ENCODE data around the gene SOST.
"Not testable (repeated sequence)": the region's sequence is repeated elsewhere in the genome, so short reads cannot be mapped to it uniquely, and the experiment has no call there.

SOST gene

DNA sequence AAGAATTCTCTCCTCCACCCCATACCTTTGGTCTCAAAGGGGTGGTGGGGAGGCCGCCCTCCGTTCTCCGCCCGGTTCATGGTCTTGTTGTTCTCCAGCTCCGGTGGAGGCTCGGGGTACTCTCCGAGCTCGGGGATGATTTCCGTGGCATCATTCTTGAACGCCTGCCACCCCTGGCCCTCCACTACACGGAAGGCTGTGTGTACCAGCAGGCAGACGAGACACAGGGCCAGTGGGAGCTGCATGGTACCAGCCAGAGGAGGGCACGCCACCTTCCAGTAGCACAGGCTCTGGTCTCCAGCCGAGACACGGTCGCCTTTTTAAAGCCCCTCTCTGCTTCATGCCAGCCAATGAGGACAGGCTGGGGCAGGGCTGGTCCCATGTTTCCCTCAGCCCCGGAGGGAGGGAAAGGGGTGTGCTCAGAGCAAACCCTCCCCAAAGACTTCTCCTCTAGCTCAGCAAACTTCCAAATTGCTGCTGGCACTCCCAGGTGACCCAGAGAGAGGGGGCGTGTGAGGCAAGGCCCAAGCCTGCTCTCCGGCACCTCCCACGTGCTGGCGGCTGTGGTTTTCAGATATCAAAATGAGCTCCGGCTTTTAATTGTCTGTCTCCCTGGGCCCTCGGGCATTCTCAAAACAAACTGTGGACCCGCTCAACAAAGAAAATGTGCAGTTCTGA, at the start of gene SOST:
Gene SOST (minus strand): TSS at position 295 of the 678 bp plus-strand sequence. CDS start 50 bp downstream, at position 245.
- DNase-seq, result no peak

DNA sequence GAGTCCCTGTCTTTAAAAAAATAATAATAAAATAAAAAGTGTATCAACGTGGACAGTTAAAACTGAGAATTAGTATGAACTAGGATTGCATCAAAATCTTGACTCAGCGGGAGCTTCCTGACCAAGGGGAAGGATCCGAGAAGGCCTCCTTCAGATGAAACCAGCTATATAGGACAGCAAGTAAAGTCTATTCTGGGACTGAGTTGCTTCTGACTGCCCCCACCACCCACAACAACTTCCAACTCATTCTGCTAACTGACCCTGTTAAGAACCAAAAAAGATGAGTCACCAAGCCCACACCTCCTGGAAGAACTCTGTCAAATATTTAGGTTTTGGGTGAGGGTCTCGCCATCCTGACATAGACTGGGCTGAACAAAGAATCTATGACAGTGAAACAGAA, 49.5 kb upstream of the SOST start:
- no peak for DNase-seq

DNA sequence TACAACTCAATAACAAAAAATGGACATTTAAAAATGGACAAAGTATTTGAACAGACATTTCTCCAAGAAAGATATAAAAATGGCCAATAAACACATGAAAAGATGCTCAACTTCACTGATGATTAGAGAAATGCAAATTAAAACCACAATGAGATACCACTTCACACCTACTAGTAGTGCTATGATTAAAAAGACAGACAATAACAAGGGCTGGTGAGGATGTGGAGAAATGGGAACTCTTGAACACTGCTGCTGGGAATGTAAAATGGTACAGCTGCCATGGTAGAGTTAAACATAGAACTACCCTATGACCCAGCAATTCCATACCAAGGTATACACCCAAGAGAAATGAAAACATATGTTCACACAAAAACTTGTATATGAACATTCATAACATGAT, 46.5 kb upstream of the SOST start:
- DNase-seq, result no peak

GRCh38 chr17:43803758-43804157, 45.2 kb upstream of the SOST start:
- DNase-seq, result no peak

DNA sequence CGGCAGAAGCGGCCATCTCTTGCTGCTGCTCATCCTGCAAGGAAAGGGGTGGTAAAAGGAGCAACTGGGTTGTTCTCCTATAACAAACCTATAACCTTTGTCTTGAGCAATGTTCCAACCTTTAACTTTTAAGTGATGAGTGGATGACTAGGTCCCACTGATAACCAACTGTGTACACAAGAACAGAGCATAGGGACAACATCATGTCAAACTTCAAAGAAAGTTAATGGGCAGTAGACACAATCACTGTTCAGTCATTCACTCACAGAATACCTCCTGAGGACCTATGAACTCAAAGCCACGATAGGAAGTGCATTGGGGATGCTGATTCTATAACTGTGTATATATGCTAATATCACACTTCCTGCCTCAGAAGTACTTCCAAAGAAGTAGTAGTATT, 43.3 kb upstream of the SOST start:
- DNase-seq, result no peak

- DNase-seq, result no peak
Measured at GRCh38 chr17:43800736-43801135, 42.1 kb upstream of the SOST start.

DNA sequence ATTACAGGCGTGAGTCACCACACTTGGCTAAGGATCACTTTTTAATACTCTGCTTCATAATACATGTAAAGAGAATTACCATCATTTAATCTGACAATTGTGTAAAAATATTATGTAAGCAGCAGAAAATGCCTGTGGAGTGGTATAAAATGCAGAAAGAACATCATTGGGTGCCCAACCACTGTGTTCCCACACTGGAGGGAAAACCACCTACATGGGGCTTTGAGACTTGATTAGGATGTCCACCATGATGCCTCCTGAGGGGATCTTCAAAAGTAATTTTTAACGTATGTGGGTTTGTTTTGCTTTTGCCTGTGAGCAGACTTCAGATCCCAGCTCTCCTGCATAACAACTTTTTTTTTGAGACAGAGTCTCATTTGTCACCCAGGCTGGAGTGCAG, 40.5 kb upstream of the SOST start:
- DNase-seq, result no peak

DNA sequence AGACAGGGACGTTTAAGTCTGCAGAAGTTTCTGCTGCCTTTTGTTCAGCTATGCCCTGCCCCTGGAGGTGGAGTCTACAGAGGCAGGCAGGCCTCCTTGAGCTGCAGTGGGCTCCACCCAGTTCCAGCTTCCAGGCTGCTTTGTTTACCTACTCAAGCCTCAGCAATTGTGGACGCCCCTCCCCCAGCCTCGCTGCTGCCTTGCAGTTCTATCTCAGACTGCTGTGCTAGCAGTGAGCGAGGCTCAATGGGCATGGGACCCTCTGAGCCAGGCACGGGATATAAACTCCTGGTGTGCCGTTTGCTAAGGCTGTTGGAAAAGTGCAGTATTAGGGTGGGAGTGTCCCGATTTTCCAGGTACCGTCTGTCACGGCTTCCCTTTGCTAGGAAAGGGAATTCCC, 39.4 kb upstream of the SOST start:
- not testable (repeated sequence) for DNase-seq

- not testable (repeated sequence) for DNase-seq
Measured at GRCh38 chr17:43792668-43793067, 34.1 kb upstream of the SOST start.

DNA sequence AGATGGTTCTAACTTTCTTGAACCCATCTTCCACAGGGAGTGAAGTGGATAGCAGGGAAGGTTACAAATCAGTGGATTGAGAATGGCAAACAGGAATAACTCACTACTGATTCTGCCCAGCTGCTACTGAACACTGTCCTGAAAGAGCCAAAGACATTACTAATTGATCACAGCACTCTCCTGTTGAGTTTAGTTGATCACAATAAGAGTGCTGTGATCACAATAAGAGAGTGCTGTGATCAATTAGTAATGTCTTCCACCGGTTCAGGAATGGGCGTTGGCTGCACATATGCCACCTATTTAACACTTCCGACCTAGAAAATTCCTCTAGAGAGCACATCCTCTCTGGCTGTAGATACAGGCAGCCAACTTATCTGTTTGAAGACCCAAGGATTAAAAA, 33.0 kb upstream of the SOST start:
- DNase-seq, result no peak

GRCh38 chr17:43790311-43790940, 31.8 kb upstream of the SOST start:
- no peak for DNase-seq

GRCh38 chr17:43789482-43789881, 30.9 kb upstream of the SOST start:
- no peak for DNase-seq

DNA sequence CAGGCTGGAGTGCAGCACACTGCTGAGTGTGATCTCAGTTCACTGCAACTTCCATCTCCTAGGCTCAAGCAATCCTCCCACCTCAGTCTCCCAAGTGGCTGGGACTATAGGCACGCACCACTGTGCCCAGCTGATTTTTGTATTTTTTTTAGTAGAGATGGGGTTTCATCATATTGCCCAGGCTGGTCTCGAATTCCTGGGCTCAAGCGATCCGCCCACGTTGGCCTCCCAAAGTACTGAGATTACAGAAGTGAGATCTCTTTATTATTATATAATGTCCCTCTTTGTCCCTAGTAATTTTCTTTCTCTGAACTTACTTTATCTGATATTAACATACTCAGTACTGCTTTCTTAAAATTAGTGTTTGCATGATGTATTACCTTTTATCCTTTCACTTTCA, 29.9 kb upstream of the SOST start:
- DNase-seq, result no peak

- no peak for DNase-seq
Measured at GRCh38 chr17:43787728-43788127, 29.1 kb upstream of the SOST start.

DNA sequence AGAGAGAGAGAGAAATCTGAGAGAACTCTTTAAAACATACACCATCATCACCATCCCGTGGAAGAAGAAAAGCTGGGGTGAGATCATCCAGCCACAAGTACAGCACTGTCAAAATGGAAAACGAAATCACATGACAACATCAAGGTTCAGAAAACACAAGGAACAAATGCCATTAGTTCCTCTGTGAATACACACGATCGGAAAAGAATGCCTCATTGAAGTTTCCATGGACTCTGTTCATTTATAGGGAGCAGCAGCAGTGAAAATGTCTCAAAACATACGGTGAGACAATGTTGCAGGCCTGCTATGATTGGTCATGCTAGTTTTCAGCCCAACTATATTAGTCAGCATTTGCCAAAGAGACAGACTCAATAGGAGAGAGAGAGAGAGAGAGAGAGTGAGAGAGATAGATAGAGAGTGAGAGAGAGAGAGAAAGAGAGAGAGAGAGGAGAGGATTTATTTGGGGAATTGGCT, 26.1 kb upstream of the SOST start:
- no peak for DNase-seq

GRCh38 chr17:43784068-43784467, 25.5 kb upstream of the SOST start:
- DNase-seq, result no peak

- DNase-seq, result no peak
Measured at GRCh38 chr17:43782913-43783680, 24.5 kb upstream of the SOST start.

GRCh38 chr17:43780135-43780534, 21.5 kb upstream of the SOST start, which contains the start of gene CFAP97D1:
TSS of gene CFAP97D1 (plus strand) at chr17:43780435. CDS start at chr17:43780463, 28 bp downstream.
- DNase-seq, result no peak

DNA sequence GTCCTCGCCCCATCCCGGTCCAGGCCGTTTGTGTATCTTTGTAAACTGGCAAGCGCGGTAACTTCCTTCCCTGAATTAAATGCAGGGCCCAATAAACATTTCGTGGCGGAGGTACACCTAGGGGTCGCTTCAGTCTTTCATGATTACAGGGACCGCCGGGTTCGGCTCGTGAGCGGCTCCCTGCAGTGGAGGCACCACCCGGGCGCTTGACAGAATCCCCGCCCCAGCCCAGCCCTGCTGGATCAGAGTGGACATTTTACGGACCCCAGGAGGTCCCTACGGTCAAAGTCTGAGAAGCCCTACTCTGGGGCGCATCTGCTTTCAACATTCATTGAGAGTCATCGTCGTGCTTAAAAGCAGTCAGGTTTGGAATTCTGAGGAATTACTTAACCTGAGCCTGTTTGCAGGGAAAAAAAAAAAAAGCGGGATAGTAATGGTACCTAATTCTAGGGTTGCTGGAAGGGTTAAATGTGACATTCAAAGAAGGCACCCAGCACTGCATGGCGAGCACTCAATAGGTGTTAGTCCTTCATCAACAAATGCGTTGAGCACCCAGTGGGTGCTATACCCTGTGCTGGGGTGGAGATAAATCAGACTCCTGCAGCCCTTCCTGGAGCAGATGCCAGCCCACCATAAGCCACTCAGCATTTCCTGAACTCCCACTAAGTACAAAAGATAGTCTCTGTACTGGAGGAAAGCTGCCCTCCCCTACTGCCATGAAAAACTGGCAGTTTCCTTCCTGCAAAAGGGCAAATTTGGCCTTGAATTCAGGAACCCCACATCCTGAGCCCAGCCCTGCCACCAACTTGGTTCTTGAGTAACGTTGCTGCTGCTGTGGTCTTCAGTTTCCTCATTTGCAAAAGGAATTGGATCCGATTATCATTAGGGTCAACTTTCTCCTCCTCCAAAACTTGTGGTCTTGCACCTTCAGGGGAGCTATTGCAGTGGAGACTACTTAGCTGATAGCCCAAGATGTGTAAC, 20.8 kb upstream of the SOST start:
- DNase-seq, result no peak

DNA sequence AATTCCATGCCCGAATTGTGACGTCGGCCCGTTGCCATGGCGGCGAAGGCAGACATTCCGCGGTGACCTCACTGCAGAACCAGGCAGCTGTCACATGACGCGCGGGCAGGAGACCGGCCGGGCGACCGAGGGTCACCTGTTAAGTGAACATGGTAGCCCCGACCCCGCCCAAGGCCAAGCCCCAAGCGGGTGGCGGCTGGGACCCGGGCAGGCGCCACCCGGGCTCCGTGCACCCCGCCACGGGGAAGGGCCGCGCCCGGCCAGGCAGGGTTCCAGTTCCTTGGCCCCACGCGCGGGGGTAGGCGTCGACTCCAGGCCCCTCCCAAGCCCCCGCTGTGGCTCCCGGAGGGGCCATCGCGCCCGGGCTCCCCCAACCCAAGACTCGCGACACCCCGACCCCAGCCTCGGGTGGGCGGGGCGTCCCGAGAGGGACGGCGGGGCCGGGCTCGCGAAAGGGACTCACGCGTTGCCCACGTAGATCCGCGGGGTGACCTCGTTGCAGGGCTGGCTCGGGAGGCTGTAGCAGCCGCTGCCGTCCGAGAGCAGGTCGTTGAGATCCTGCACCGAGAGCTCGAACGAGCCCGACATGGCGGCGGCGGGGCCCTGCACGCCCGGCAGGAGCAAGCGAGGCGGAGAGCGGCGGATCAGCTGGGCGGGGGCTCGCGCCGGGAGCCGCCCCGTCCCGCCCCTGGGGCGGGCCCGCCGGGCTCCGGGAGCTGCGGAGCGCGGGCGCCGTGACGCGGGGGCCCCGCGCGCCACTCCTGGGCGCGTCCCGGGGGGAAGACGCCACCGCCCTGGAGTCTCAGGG, 19.9 kb upstream of the SOST start, which contains the start of gene DUSP3:
Gene DUSP3 (minus strand): TSS at position 641 of the 808 bp plus-strand sequence. CDS start 53 bp downstream, at position 588.
- peak; percentile 8 for DNase-seq

All from NCI-H2029 treated with DMSO at 0.1 percent for 48 hours (cell line).